HEK293 (cell line): ENCODE data around the gene PEG3.

ENCODE experiments used
- ELK4 ChIP-seq: IDR thresholded peaks from 2 replicates; pipeline ENCODE4 v1.6.1; 2011; ENCODE audit warnings: mild to moderate bottlenecking, low read depth, low read length, borderline replicate concordance
- KLF9 ChIP-seq: fragments of 450-650 bp; formaldehyde crosslinking; IDR thresholded peaks from 2 replicates; pipeline ENCODE4 v1.5.1; 2016; ENCODE audit warnings: missing biosample characterization, missing genetic modification characterization, low read depth
- ZFHX2 ChIP-seq: fragments of 450-650 bp; formaldehyde crosslinking; conservative IDR thresholded peaks from 2 replicates; pipeline ENCODE4 v1.5.1; 2016; ENCODE audit warnings: missing biosample characterization, missing genetic modification characterization
- ZNF24 ChIP-seq: fragments of 450-650 bp; formaldehyde crosslinking; IDR thresholded peaks from 2 replicates; pipeline ENCODE4 v1.5.1; 2016; ENCODE audit warnings: missing biosample characterization, missing genetic modification characterization
- TF ChIP-seq, protein P1 (sequence below): fragments of 450-650 bp; formaldehyde crosslinking; IDR thresholded peaks from 2 replicates; pipeline ENCODE4 v1.5.1; 2016; ENCODE audit warnings: missing biosample characterization, missing genetic modification characterization

DNA sequence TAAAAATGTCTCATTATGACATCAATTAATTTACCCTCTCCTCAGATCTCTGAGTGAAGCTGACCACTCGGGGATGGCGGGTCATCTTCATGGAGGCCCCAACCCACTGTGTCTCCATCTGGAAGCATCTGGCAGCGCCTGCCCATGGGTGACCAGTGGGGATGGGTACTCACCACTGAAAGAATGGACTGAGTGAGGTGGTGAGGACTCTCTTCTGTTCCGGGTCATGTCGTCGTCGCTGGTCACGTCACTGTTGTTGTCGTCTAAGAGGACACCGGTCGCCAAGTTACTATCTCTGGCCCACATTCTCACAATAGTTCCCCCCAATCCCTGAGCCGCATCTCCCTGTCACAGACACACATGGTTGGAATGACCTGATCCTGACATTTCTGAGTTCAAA, 17.1 kb downstream of the PEG3 start:
- TF ChIP-seq, protein P1, sequence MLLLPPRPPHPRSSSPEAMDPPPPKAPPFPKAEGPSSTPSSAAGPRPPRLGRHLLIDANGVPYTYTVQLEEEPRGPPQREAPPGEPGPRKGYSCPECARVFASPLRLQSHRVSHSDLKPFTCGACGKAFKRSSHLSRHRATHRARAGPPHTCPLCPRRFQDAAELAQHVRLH (tag by site-specific recombination): no peak
- TF ChIP-seq ZFHX2: no peak
- TF ChIP-seq KLF9 (tag by site-specific recombination): no peak
- no peak for TF ChIP-seq ELK4
- TF ChIP-seq ZNF24 (tag by site-specific recombination): no peak
